SK-N-SH (cell line): ENCODE data around the gene ELP4. TPM values are rescaled to one million over a fixed set of nuclear protein-coding genes. Genes with fewer than 3 reads are reported as not detected.

Experiments
- CTCF ChIA-PET: fragments of 300-600, 350-600 bp; formaldehyde crosslinking; extraction: SDS; loops from one replicate; lab custom pipeline; 2021; lab: Yijun Ruan, JAX
- POLR2A ChIA-PET: fragments of 350-600 bp; sonication (Branson Sonifier 250); formaldehyde crosslinking; extraction: SDS; loops from one replicate; lab custom pipeline; 2020; ENCODE audit warnings: antibody characterized with exemption, inconsistent platforms; lab: Yijun Ruan, JAX
- DNase-seq: peaks from one replicate; pipeline ENCODE4 v3.0.0; 2012
- H2AFZ ChIP-seq: fragments of 200-600 bp; sonication (generic); 2 replicates; pipeline ENCODE4 v1.8.1; 2016; ENCODE audit warnings: antibody characterized with exemption, mild to moderate bottlenecking, low read depth
- H3F3A ChIP-seq: fragments of 200-600 bp; sonication (generic); replicated peaks from 2 replicates; pipeline ENCODE3; 2016; ENCODE audit warnings: antibody characterized with exemption, mild to moderate bottlenecking; ENCODE audit not compliant: insufficient read depth
- H3K27ac ChIP-seq, 2 experiments: fragments of 200-500 bp in 1 of 2; fragments of 200-600 bp in 1 of 2; sonication (Bioruptor generic) in 1 of 2; sonication (generic), shearing (Covaris generic) in 1 of 2; 2 replicates each; pipeline versions ENCODE4 v1.5.1 to v1.6.1; 2014 to 2016; ENCODE audit warnings: low read depth in 2 of 2, inconsistent platforms in 1 of 2, low read length in 1 of 2, mild to moderate bottlenecking in 1 of 2, mixed read lengths in 1 of 2
- H3K27me3 ChIP-seq: fragments of 200-600 bp; sonication (generic), shearing (Covaris generic); 2 replicates; pipeline ENCODE4 v1.6.1; 2016; ENCODE audit warnings: mixed run types; ENCODE audit not compliant: insufficient read depth
- H3K36me3 ChIP-seq, 2 experiments: fragments of 200-500 bp in 1 of 2; fragments of 200-600 bp in 1 of 2; sonication (Bioruptor generic) in 1 of 2; sonication (generic) in 1 of 2; replicated peaks in 1 of 2; 2 replicates each; pipeline versions ENCODE3 to v1.5.1; 2014 to 2016; ENCODE audit warnings: low read length in 1 of 2, mild to moderate bottlenecking in 1 of 2; ENCODE audit not compliant: insufficient read depth in 2 of 2, control insufficient read depth in 1 of 2
- H3K4me1 ChIP-seq, 2 experiments: fragments of 200-500 bp in 1 of 2; fragments of 200-600 bp in 1 of 2; sonication (Bioruptor generic) in 1 of 2; sonication (generic), shearing (Covaris generic) in 1 of 2; 2 replicates each; pipeline versions ENCODE4 v1.5.1 to v1.6.1; 2014 to 2016; ENCODE audit warnings: low read depth in 1 of 2, low read length in 1 of 2, mixed run types in 1 of 2; ENCODE audit not compliant: insufficient read depth in 2 of 2, control insufficient read depth in 1 of 2
- H3K4me2 ChIP-seq: fragments of 200-600 bp; sonication (generic), shearing (Covaris generic); 2 replicates; pipeline ENCODE4 v1.6.1; 2017; ENCODE audit warnings: mixed run types
- H3K4me3 ChIP-seq, 2 experiments: fragments of 200-500 bp in 1 of 2; fragments of 200-600 bp in 1 of 2; sonication (Bioruptor generic) in 1 of 2; sonication (generic), shearing (Covaris generic) in 1 of 2; 2 replicates each; pipeline versions ENCODE4 v1.5.1 to v1.8.1; 2014 to 2016; ENCODE audit warnings: low read depth in 2 of 2, inconsistent platforms in 1 of 2, low read length in 1 of 2, mild to moderate bottlenecking in 1 of 2, mixed read lengths in 1 of 2, moderate library complexity in 1 of 2
- H3K79me2 ChIP-seq: fragments of 200-600 bp; sonication (generic); 2 replicates; pipeline ENCODE4 v1.8.1; 2017; ENCODE audit warnings: mild to moderate bottlenecking; ENCODE audit not compliant: insufficient read depth
- H3K9ac ChIP-seq: fragments of 200-600 bp; sonication (generic); 2 replicates; pipeline ENCODE4 v1.6.1; 2017; ENCODE audit warnings: mixed run types
- H3K9me2 ChIP-seq: fragments of 200-600 bp; sonication (generic); 2 replicates; pipeline ENCODE4 v1.6.1; 2017; ENCODE audit warnings: mixed run types
- H3K9me3 ChIP-seq: fragments of 200-600 bp; sonication (generic); 2 replicates; pipeline ENCODE4 v1.6.1; 2017; ENCODE audit warnings: mixed run types, mild to moderate bottlenecking, moderate library complexity
- H4K20me1 ChIP-seq: fragments of 200-600 bp; sonication (generic); 2 replicates; pipeline ENCODE4 v1.6.1; 2017; ENCODE audit warnings: mild to moderate bottlenecking, mixed run types; ENCODE audit not compliant: insufficient read depth
- CHD2 ChIP-seq: fragments of 150-350 bp; IDR thresholded peaks from 2 replicates; pipeline ENCODE4 v1.6.1; 2018; ENCODE audit warnings: low read length; ENCODE audit not compliant: partially characterized antibody
- CTCF ChIP-seq: fragments of 200-600 bp; sonication (generic); IDR thresholded peaks from 2 replicates; pipeline ENCODE4 v1.6.1; 2017; ENCODE audit warnings: antibody characterized with exemption, mild to moderate bottlenecking, moderate library complexity
- ELF1 ChIP-seq: IDR thresholded peaks from 2 replicates; pipeline ENCODE4 v1.4.0; 2012
- EP300 ChIP-seq, 2 experiments: IDR thresholded peaks; 2 replicates each; pipeline versions ENCODE4 v1.4.0 to v1.6.1; 2012; ENCODE audit warnings: borderline replicate concordance in 1 of 2, low read depth in 1 of 2, low read length in 1 of 2
- EZH2phosphoT487 ChIP-seq: fragments of 200-600 bp; sonication (generic); IDR thresholded peaks from 2 replicates; pipeline ENCODE4 v1.6.1; 2017; ENCODE audit warnings: low read depth, mixed run types, mild to moderate bottlenecking, antibody characterized with exemption, moderate library complexity, borderline replicate concordance
- FOSL2 ChIP-seq: IDR thresholded peaks from 2 replicates; pipeline ENCODE4 v1.4.0; 2012; ENCODE audit warnings: low read depth, mild to moderate bottlenecking, moderate library complexity, borderline replicate concordance
- FOXJ3 ChIP-seq: sonication (generic); formaldehyde crosslinking; IDR thresholded peaks from 2 replicates; pipeline ENCODE4 v1.5.1; 2020; ENCODE audit warnings: mild to moderate bottlenecking, missing genetic modification reagents
- GABPA ChIP-seq: IDR thresholded peaks from 2 replicates; pipeline ENCODE4 v1.4.0; 2012; ENCODE audit warnings: low read depth, mild to moderate bottlenecking
- GATA2 ChIP-seq: sonication (generic); formaldehyde crosslinking; IDR thresholded peaks from 2 replicates; pipeline ENCODE4 v1.5.0; 2020; ENCODE audit warnings: mild to moderate bottlenecking, missing genetic modification reagents
- MEF2A ChIP-seq: IDR thresholded peaks from 2 replicates; pipeline ENCODE4 v1.4.0; 2012; ENCODE audit warnings: low read depth, borderline replicate concordance
- NFIC ChIP-seq: IDR thresholded peaks from 2 replicates; pipeline ENCODE4 v1.4.0; 2012; ENCODE audit warnings: borderline replicate concordance
- PBX3 ChIP-seq: IDR thresholded peaks from 2 replicates; pipeline ENCODE4; 2012
- POLR2AphosphoS5 ChIP-seq: IDR thresholded peaks from 2 replicates; pipeline ENCODE4 v1.6.1; 2012; ENCODE audit warnings: low read depth, low read length
- RCOR1 ChIP-seq: fragments of 150-350 bp; IDR thresholded peaks from 2 replicates; pipeline ENCODE4 v1.6.1; 2017; ENCODE audit warnings: antibody characterized with exemption, low read length
- RFX5 ChIP-seq: IDR thresholded peaks from 2 replicates; pipeline ENCODE4 v1.6.1; 2012; ENCODE audit warnings: mild to moderate bottlenecking, improper control_type of control experiment, low read length
- RXRA ChIP-seq: IDR thresholded peaks from 2 replicates; pipeline ENCODE4 v1.4.0; 2012; ENCODE audit warnings: low read depth, mild to moderate bottlenecking, borderline replicate concordance
- SIN3A ChIP-seq: IDR thresholded peaks from 2 replicates; pipeline ENCODE4 v1.6.1; 2012; ENCODE audit warnings: low read depth, mild to moderate bottlenecking, low read length, moderate library complexity, borderline replicate concordance
- YY1 ChIP-seq: IDR thresholded peaks from 2 replicates; pipeline ENCODE4 v1.4.0; 2012; ENCODE audit warnings: low read depth, mild to moderate bottlenecking
- WGBS: methylation state at CpG from one replicate; pipeline ENCODE4 v1.1.6; 2017; ENCODE audit warnings: low lambda C conversion rate; 5-methylcytosine and 5-hydroxymethylcytosine counted together
- polyA plus RNA-seq, 3 experiments: library from polyadenylated mRNA; depleted of rRNA; stranded (reverse); fragments of >200 nt; gene quantifications; 2 replicates each; pipeline ENCODE4 v1.2.3, GENCODE V29; 2012
- TF ChIP-seq, protein P1 (sequence below): IDR thresholded peaks from 2 replicates; pipeline ENCODE4 v1.4.0; 2012; ENCODE audit warnings: low read depth, borderline replicate concordance
- TF ChIP-seq, protein P2 (sequence below): fragments of 150-350 bp; IDR thresholded peaks from 2 replicates; pipeline ENCODE4 v1.6.1; 2016; ENCODE audit warnings: mild to moderate bottlenecking, low read depth, low read length

The ELP4 gene
- polyA plus RNA-seq, 1 of the 3 experiments (the other 2 are of a cell fraction): 7.0 TPM

GRCh38 chr11:31818425-31818755 is 308.8 kb downstream of the ELP4 start:
- Histone ChIP-seq H3K27me3 (peaks cover 100% of the 10 kb centered on the region), H3K27ac (no peak overlapping the region), H3K4me1 (peaks cover 0 to 29% of the 10 kb centered on the region in 2 experiments; a peak in 2 of 4 replicates), H3F3A (no peaks in the 10 kb centered on the region), H2AFZ (no peak overlapping the region), H3K4me3 (no peak overlapping the region), H3K9me2 (no peaks in the 10 kb centered on the region), H3K36me3 (no peaks in the 10 kb centered on the region), H3K79me2 (no peaks in the 10 kb centered on the region), H3K4me2 (no peak overlapping the region), H3K9ac (no peak overlapping the region), H3K9me3 (no peaks in the 10 kb centered on the region), H4K20me1 (peaks cover 20% of the 10 kb centered on the region)
- TF ChIP-seq, protein P1, sequence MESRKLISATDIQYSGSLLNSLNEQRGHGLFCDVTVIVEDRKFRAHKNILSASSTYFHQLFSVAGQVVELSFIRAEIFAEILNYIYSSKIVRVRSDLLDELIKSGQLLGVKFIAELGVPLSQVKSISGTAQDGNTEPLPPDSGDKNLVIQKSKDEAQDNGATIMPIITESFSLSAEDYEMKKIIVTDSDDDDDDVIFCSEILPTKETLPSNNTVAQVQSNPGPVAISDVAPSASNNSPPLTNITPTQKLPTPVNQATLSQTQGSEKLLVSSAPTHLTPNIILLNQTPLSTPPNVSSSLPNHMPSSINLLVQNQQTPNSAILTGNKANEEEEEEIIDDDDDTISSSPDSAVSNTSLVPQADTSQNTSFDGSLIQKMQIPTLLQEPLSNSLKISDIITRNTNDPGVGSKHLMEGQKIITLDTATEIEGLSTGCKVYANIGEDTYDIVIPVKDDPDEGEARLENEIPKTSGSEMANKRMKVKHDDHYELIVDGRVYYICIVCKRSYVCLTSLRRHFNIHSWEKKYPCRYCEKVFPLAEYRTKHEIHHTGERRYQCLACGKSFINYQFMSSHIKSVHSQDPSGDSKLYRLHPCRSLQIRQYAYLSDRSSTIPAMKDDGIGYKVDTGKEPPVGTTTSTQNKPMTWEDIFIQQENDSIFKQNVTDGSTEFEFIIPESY: no peak
- TF ChIP-seq ELF1: no peak
- TF ChIP-seq CTCF: no peak
- no peak for TF ChIP-seq FOXJ3 (CRISPR knock-in tag)
- TF ChIP-seq EP300 (IDR thresholded peaks at IDR 0.05; ENCODE audit: borderline replicate concordance in 1 of 2, low read depth in 1 of 2, low read length in 1 of 2): no peak
- TF ChIP-seq RFX5: no peak
- TF ChIP-seq RCOR1: no peak
- TF ChIP-seq EZH2phosphoT487: no peak
- no peak for TF ChIP-seq CHD2
- no peak for TF ChIP-seq GABPA
- no peak for TF ChIP-seq FOSL2
- TF ChIP-seq GATA2 (CRISPR knock-in tag): no peak
- TF ChIP-seq NFIC: no peak
- TF ChIP-seq RXRA: no peak
- no peak for TF ChIP-seq YY1
- ChIA-PET POLR2A (no interaction called here), CTCF (interaction anchor here (1.0 to 1.2 kb wide), 2 partner anchors 14 to 17 kb away, joined by 4 read pairs; no protein-coding TSS in a partner anchor)
- 11% methylated on average over 4 of the region's 9 CpGs for WGBS
- DNase-seq: no peak

- POLR2A ChIA-PET: no interaction called here
- no peak for TF ChIP-seq FOXJ3 (CRISPR knock-in tag)
- no peak for TF ChIP-seq PBX3
- no peak for TF ChIP-seq RCOR1
- TF ChIP-seq, protein P2, sequence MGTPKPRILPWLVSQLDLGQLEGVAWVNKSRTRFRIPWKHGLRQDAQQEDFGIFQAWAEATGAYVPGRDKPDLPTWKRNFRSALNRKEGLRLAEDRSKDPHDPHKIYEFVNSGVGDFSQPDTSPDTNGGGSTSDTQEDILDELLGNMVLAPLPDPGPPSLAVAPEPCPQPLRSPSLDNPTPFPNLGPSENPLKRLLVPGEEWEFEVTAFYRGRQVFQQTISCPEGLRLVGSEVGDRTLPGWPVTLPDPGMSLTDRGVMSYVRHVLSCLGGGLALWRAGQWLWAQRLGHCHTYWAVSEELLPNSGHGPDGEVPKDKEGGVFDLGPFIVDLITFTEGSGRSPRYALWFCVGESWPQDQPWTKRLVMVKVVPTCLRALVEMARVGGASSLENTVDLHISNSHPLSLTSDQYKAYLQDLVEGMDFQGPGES: no peak
- no peak for TF ChIP-seq SIN3A
- TF ChIP-seq CTCF: no peak
- no peak for TF ChIP-seq MEF2A
- TF ChIP-seq GATA2 (CRISPR knock-in tag): no peak
- no peak for TF ChIP-seq POLR2AphosphoS5
- TF ChIP-seq EP300 (IDR thresholded peaks at IDR 0.05; ENCODE audit: borderline replicate concordance in 1 of 2, low read depth in 1 of 2, low read length in 1 of 2): no peak
These were observed 309.3 kb downstream of the ELP4 start for GRCh38 chr11:31818874-31819331.

More at GRCh38 chr11:31818874-31819331, 309.3 kb downstream of the ELP4 start:
- Histone ChIP-seq H3K9me2 (no peaks in the 10 kb centered on the region), H4K20me1 (peaks cover 20% of the 10 kb centered on the region), H3K9me3 (no peaks in the 10 kb centered on the region), H3F3A (no peaks in the 10 kb centered on the region), H3K79me2 (no peaks in the 10 kb centered on the region), H3K4me2 (no peak overlapping the region), H3K36me3 (no peaks in the 10 kb centered on the region), H3K27ac (no peak overlapping the region), H3K27me3 (peaks cover 100% of the 10 kb centered on the region), H3K4me1 (peaks cover 0 to 24% of the 10 kb centered on the region in 2 experiments; a peak in 2 of 4 replicates), H2AFZ (no peak overlapping the region), H3K9ac (no peak overlapping the region), H3K4me3 (no peak overlapping the region)
- peak; percentile 39 for DNase-seq
- 35% methylated on average over 26 of the region's 26 CpGs for WGBS
- CTCF ChIA-PET: interaction anchor here (1.0 to 1.2 kb wide), 2 partner anchors 15 to 18 kb away, joined by 4 read pairs; no protein-coding TSS in a partner anchor
